ENCODE measurements around the gene PURA.

Gene PURA

GRCh38 chr5:140159014-140159927 is 45.4 kb downstream of the PURA start:
- no peak for DNase-seq (ENCODE audit: low read depth)

- no peak for DNase-seq (ENCODE audit: low read depth)
Observed at GRCh38 chr5:140162275-140162674, 48.4 kb downstream of the PURA start.

GRCh38 chr5:140162781-140163180 is 48.9 kb downstream of the PURA start:
- no peak for DNase-seq (ENCODE audit: low read depth)

- DNase-seq (ENCODE audit: low read depth), result no peak
Observed at GRCh38 chr5:140165101-140165922, 51.4 kb downstream of the PURA start.

GRCh38 chr5:140165923-140166270 is 52.0 kb downstream of the PURA start:
- DNase-seq (ENCODE audit: low read depth), result no peak

GRCh38 chr5:140166911-140167310 is 53.0 kb downstream of the PURA start:
- no peak for DNase-seq (ENCODE audit: low read depth)

GRCh38 chr5:140168371-140168770 is 54.5 kb downstream of the PURA start:
- DNase-seq (ENCODE audit: low read depth), result no peak

GRCh38 chr5:140169410-140169809 is 55.5 kb downstream of the PURA start:
- DNase-seq (ENCODE audit: low read depth), result no peak

- no peak for DNase-seq (ENCODE audit: low read depth)
Observed at GRCh38 chr5:140172483-140172882, 58.6 kb downstream of the PURA start.

- DNase-seq (ENCODE audit: low read depth), result no peak
Observed at GRCh38 chr5:140174014-140174413, 60.1 kb downstream of the PURA start.

- DNase-seq (ENCODE audit: low read depth), result peak; percentile 89
Observed at GRCh38 chr5:140174465-140175366, 60.8 kb downstream of the PURA start, which contains the start of gene CYSTM1. TSS of gene CYSTM1 (plus strand) at chr5:140175188. CDS start at chr5:140194466, 19,278 bp downstream.

All from stromal cell of bone marrow (primary cell).